SK-N-SH treated with all-trans-retinoic acid at 6 μM for 48 hours (cell line): ENCODE measurements around the gene SLC22A23.

Experiments used
- ARNTL ChIP-seq: fragments of 450-650 bp; formaldehyde crosslinking; IDR thresholded peaks from 2 replicates; pipeline ENCODE4 v1.5.0; 2020; ENCODE audit warnings: low read depth, mild to moderate bottlenecking, moderate library complexity, borderline replicate concordance
- BACH2 ChIP-seq: fragments of 250-450 bp; sonication (Bioruptor Pico); IDR thresholded peaks from 2 replicates; pipeline ENCODE4 v1.9.0; 2021; ENCODE audit warnings: mild to moderate bottlenecking, borderline replicate concordance
- CREB5 ChIP-seq: fragments of 250-450 bp; sonication (Bioruptor Pico); IDR thresholded peaks from 2 replicates; pipeline ENCODE4 v1.5.1; 2020; ENCODE audit warnings: low read depth, mild to moderate bottlenecking, moderate library complexity
- ESRRG ChIP-seq: fragments of 250-450 bp; sonication (Bioruptor Pico); IDR thresholded peaks from 2 replicates; pipeline ENCODE4 v1.6.1; 2021; ENCODE audit warnings: mild to moderate bottlenecking
- GLIS3 ChIP-seq: fragments of 250-450 bp; sonication (Bioruptor Pico); IDR thresholded peaks from 2 replicates; pipeline ENCODE4 v1.5.0; 2020; ENCODE audit warnings: mild to moderate bottlenecking, moderate library complexity
- TOX ChIP-seq: fragments of 250-450 bp; sonication (Bioruptor Pico); IDR thresholded peaks from 2 replicates; pipeline ENCODE4 v1.8.0; 2021; ENCODE audit warnings: mild to moderate bottlenecking, moderate library complexity, borderline replicate concordance
- ZFP3 ChIP-seq: fragments of 250-450 bp; sonication (Bioruptor Pico); IDR thresholded peaks from 2 replicates; pipeline ENCODE4 v1.5.0; 2020; ENCODE audit warnings: mild to moderate bottlenecking, moderate library complexity
- ZFP30 ChIP-seq: fragments of 450-650 bp; formaldehyde crosslinking; IDR thresholded peaks from 2 replicates; pipeline ENCODE4 v1.5.0; 2022; ENCODE audit warnings: mild to moderate bottlenecking, moderate library complexity
- ZNF8 ChIP-seq: fragments of 450-650 bp; formaldehyde crosslinking; IDR thresholded peaks from 2 replicates; pipeline ENCODE4 v1.5.0; 2020; ENCODE audit warnings: mild to moderate bottlenecking, moderate library complexity
- TF ChIP-seq, protein P1 (sequence below): fragments of 250-450 bp; sonication (Bioruptor Pico); IDR thresholded peaks from 2 replicates; pipeline ENCODE4 v1.8.0; 2020; ENCODE audit warnings: mild to moderate bottlenecking, moderate library complexity, borderline replicate concordance

- TF ChIP-seq ZFP30 (CRISPR knock-in tag) (no peak), ZFP3 (CRISPR knock-in tag) (no peak), BACH2 (CRISPR knock-in tag) (no peak), ZNF8 (CRISPR knock-in tag) (no peak), ESRRG (no peak), CREB5 (no peak), ARNTL (CRISPR knock-in tag) (no peak), GLIS3 (no peak), TOX (CRISPR knock-in tag) (no peak)
- TF ChIP-seq, protein P1, sequence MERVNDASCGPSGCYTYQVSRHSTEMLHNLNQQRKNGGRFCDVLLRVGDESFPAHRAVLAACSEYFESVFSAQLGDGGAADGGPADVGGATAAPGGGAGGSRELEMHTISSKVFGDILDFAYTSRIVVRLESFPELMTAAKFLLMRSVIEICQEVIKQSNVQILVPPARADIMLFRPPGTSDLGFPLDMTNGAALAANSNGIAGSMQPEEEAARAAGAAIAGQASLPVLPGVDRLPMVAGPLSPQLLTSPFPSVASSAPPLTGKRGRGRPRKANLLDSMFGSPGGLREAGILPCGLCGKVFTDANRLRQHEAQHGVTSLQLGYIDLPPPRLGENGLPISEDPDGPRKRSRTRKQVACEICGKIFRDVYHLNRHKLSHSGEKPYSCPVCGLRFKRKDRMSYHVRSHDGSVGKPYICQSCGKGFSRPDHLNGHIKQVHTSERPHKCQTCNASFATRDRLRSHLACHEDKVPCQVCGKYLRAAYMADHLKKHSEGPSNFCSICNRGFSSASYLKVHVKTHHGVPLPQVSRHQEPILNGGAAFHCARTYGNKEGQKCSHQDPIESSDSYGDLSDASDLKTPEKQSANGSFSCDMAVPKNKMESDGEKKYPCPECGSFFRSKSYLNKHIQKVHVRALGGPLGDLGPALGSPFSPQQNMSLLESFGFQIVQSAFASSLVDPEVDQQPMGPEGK (CRISPR knock-in tag): no peak
Measured at GRCh38 chr6:3281631-3282475, 175.0 kb downstream of the SLC22A23 start.
